ENCODE measurements around the gene PTHLH.

The PTHLH gene

GRCh38 chr12:27953348-27953747, 19.2 kb downstream of the PTHLH start:
- DNase-seq (ENCODE audit: insufficient read length, low spot score) (no peak), FAIRE-seq (no peak)
- TF ChIP-seq TAF1 (IDR thresholded peaks at IDR 0.05; ENCODE audit: low read depth, low read length) (no peak), SPI1 (IDR thresholded peaks at IDR 0.05; ENCODE audit: low read depth, low read length) (no peak)

GRCh38 chr12:27952510-27952909, 20.0 kb downstream of the PTHLH start:
- no peak for DNase-seq (ENCODE audit: insufficient read length, low spot score)

GRCh38 chr12:27951898-27952297, 20.6 kb downstream of the PTHLH start:
- TF ChIP-seq SPI1 (IDR thresholded peaks at IDR 0.05; ENCODE audit: low read depth, low read length) (no peak), PAX5 (IDR thresholded peaks at IDR 0.05; ENCODE audit: insufficient read depth, low read length, severe bottlenecking) (no peak), TAF1 (IDR thresholded peaks at IDR 0.05; ENCODE audit: low read depth, low read length) (no peak), POLR2AphosphoS5 (IDR thresholded peaks at IDR 0.05; ENCODE audit: low read depth, low read length) (no peak), POLR2A (IDR thresholded peaks at IDR 0.05; ENCODE audit: low read depth, low read length) (no peak), POU2F2 (IDR thresholded peaks at IDR 0.05; ENCODE audit: low read depth, low read length) (no peak)
- no peak for DNase-seq (ENCODE audit: insufficient read length, low spot score)
- FAIRE-seq, result no peak

More at GRCh38 chr12:27952510-27952909, 20.0 kb downstream of the PTHLH start:
- FAIRE-seq, result no peak
- no peak for TF ChIP-seq SPI1 (IDR thresholded peaks at IDR 0.05; ENCODE audit: low read depth, low read length)
- no peak for TF ChIP-seq POU2F2 (IDR thresholded peaks at IDR 0.05; ENCODE audit: low read depth, low read length)
- TF ChIP-seq PAX5 (IDR thresholded peaks at IDR 0.05; ENCODE audit: insufficient read depth, low read length, severe bottlenecking), result no peak
- TF ChIP-seq POLR2A (IDR thresholded peaks at IDR 0.05; ENCODE audit: low read depth, low read length), result no peak
- no peak for TF ChIP-seq POLR2AphosphoS5 (IDR thresholded peaks at IDR 0.05; ENCODE audit: low read depth, low read length)
- TF ChIP-seq TAF1 (IDR thresholded peaks at IDR 0.05; ENCODE audit: low read depth, low read length), result no peak

- TF ChIP-seq POU2F2 (IDR thresholded peaks at IDR 0.05; ENCODE audit: low read depth, low read length) (no peak), SPI1 (IDR thresholded peaks at IDR 0.05; ENCODE audit: low read depth, low read length) (no peak), PAX5 (IDR thresholded peaks at IDR 0.05; ENCODE audit: insufficient read depth, low read length, severe bottlenecking) (no peak), POLR2AphosphoS5 (IDR thresholded peaks at IDR 0.05; ENCODE audit: low read depth, low read length) (no peak), POLR2A (IDR thresholded peaks at IDR 0.05; ENCODE audit: low read depth, low read length) (no peak), TAF1 (IDR thresholded peaks at IDR 0.05; ENCODE audit: low read depth, low read length) (no peak)
- FAIRE-seq, result no peak
- DNase-seq (ENCODE audit: insufficient read length, low spot score), result no peak
These were observed 26.1 kb downstream of the PTHLH start for GRCh38 chr12:27946421-27946820.

GRCh38 chr12:27940756-27941402, 31.7 kb downstream of the PTHLH start:
- DNase-seq (ENCODE audit: insufficient read length, low spot score) (peak; percentile 28), FAIRE-seq (peak; percentile 89)
- TF ChIP-seq POLR2AphosphoS5 (IDR thresholded peaks at IDR 0.05; ENCODE audit: low read depth, low read length) (no peak), TAF1 (IDR thresholded peaks at IDR 0.05; ENCODE audit: low read depth, low read length) (no peak)

GRCh38 chr12:27940245-27940644, 32.3 kb downstream of the PTHLH start:
- DNase-seq (ENCODE audit: insufficient read length, low spot score), result no peak
- TF ChIP-seq TAF1 (IDR thresholded peaks at IDR 0.05; ENCODE audit: low read depth, low read length), result no peak
- no peak for TF ChIP-seq POU2F2 (IDR thresholded peaks at IDR 0.05; ENCODE audit: low read depth, low read length)
- no peak for TF ChIP-seq SPI1 (IDR thresholded peaks at IDR 0.05; ENCODE audit: low read depth, low read length)
- no peak for TF ChIP-seq POLR2AphosphoS5 (IDR thresholded peaks at IDR 0.05; ENCODE audit: low read depth, low read length)
- no peak for TF ChIP-seq POLR2A (IDR thresholded peaks at IDR 0.05; ENCODE audit: low read depth, low read length)
- no peak for TF ChIP-seq PAX5 (IDR thresholded peaks at IDR 0.05; ENCODE audit: insufficient read depth, low read length, severe bottlenecking)
- FAIRE-seq, result no peak

- no peak for TF ChIP-seq POU2F2 (IDR thresholded peaks at IDR 0.05; ENCODE audit: low read depth, low read length)
- TF ChIP-seq PAX5 (IDR thresholded peaks at IDR 0.05; ENCODE audit: insufficient read depth, low read length, severe bottlenecking), result no peak
- TF ChIP-seq POLR2AphosphoS5 (IDR thresholded peaks at IDR 0.05; ENCODE audit: low read depth, low read length), result no peak
- no peak for TF ChIP-seq TAF1 (IDR thresholded peaks at IDR 0.05; ENCODE audit: low read depth, low read length)
- no peak for TF ChIP-seq SPI1 (IDR thresholded peaks at IDR 0.05; ENCODE audit: low read depth, low read length)
- TF ChIP-seq POLR2A (IDR thresholded peaks at IDR 0.05; ENCODE audit: low read depth, low read length), result no peak
- no peak for FAIRE-seq
- no peak for DNase-seq (ENCODE audit: insufficient read length, low spot score)
These were observed 34.8 kb downstream of the PTHLH start for GRCh38 chr12:27937768-27938167.

- no peak for TF ChIP-seq POU2F2 (IDR thresholded peaks at IDR 0.05; ENCODE audit: low read depth, low read length)
- TF ChIP-seq SPI1 (IDR thresholded peaks at IDR 0.05; ENCODE audit: low read depth, low read length), result no peak
- TF ChIP-seq POLR2A (IDR thresholded peaks at IDR 0.05; ENCODE audit: low read depth, low read length), result no peak
- no peak for TF ChIP-seq PAX5 (IDR thresholded peaks at IDR 0.05; ENCODE audit: insufficient read depth, low read length, severe bottlenecking)
- TF ChIP-seq TAF1 (IDR thresholded peaks at IDR 0.05; ENCODE audit: low read depth, low read length), result no peak
- no peak for TF ChIP-seq POLR2AphosphoS5 (IDR thresholded peaks at IDR 0.05; ENCODE audit: low read depth, low read length)
- DNase-seq (ENCODE audit: insufficient read length, low spot score) (no peak), FAIRE-seq (no peak)
These were observed 36.3 kb downstream of the PTHLH start for GRCh38 chr12:27936196-27936595.

- no peak for FAIRE-seq
- TF ChIP-seq POLR2A (IDR thresholded peaks at IDR 0.05; ENCODE audit: low read depth, low read length) (no peak), SPI1 (IDR thresholded peaks at IDR 0.05; ENCODE audit: low read depth, low read length) (no peak), TAF1 (IDR thresholded peaks at IDR 0.05; ENCODE audit: low read depth, low read length) (no peak), POLR2AphosphoS5 (IDR thresholded peaks at IDR 0.05; ENCODE audit: low read depth, low read length) (no peak), POU2F2 (IDR thresholded peaks at IDR 0.05; ENCODE audit: low read depth, low read length) (no peak), PAX5 (IDR thresholded peaks at IDR 0.05; ENCODE audit: insufficient read depth, low read length, severe bottlenecking) (no peak)
- DNase-seq (ENCODE audit: insufficient read length, low spot score), result no peak
These were observed 38.3 kb downstream of the PTHLH start for GRCh38 chr12:27934276-27934675.

- FAIRE-seq (no peak), DNase-seq (ENCODE audit: insufficient read length, low spot score) (no peak)
These were observed 41.1 kb downstream of the PTHLH start for GRCh38 chr12:27931390-27931789.

More at GRCh38 chr12:27931390-27931789, 41.1 kb downstream of the PTHLH start:
- TF ChIP-seq POLR2A (IDR thresholded peaks at IDR 0.05; ENCODE audit: low read depth, low read length) (no peak), POU2F2 (IDR thresholded peaks at IDR 0.05; ENCODE audit: low read depth, low read length) (no peak), SPI1 (IDR thresholded peaks at IDR 0.05; ENCODE audit: low read depth, low read length) (no peak), POLR2AphosphoS5 (IDR thresholded peaks at IDR 0.05; ENCODE audit: low read depth, low read length) (no peak), PAX5 (IDR thresholded peaks at IDR 0.05; ENCODE audit: insufficient read depth, low read length, severe bottlenecking) (no peak), TAF1 (IDR thresholded peaks at IDR 0.05; ENCODE audit: low read depth, low read length) (no peak)
